ENCODE results near the gene EOLA1.

- TF ChIP-seq FOXM1 (IDR thresholded peaks at IDR 0.05; ENCODE audit: borderline replicate concordance) = no peak
- no peak for TF ChIP-seq SP1 (IDR thresholded peaks at IDR 0.05)
- TF ChIP-seq LEF1 (IDR thresholded peaks at IDR 0.05; ENCODE audit: borderline replicate concordance) = no peak
These were observed 27.0 kb downstream of the EOLA1 start for GRCh38 chrX:149567621-149568417.

Data from HEK293T (cell line).